Measurements from ENCODE around the gene AVPR2. TPM values are rescaled to one million over a fixed set of nuclear protein-coding genes. Genes with fewer than 3 reads are reported as not detected.

Gene AVPR2
- total RNA-seq, 2 donors from 2014 or later, result not detected

- Histone ChIP-seq H3K4me1 (ENCODE audit: control insufficient read depth in 1 of 2, low read depth in 2 of 2) (peaks cover 0 to 7% of the 10 kb centered on the region in 2 donors), H3K9me3 (no peaks in the 10 kb centered on the region), H3K27me3 (replicated peaks; ENCODE audit: insufficient read depth) (no peaks in the 10 kb centered on the region), H3K27ac (no peak overlapping the region), H3K36me3 (no peaks in the 10 kb centered on the region), H3K4me3 (no peak overlapping the region)
- ATAC-seq (ENCODE audit: insufficient number of reproducible peaks, low FRiP score, low read depth) (no peak), DNase-seq (ENCODE audit: low spot score) (no peak)
- no peak for TF ChIP-seq CTCF (IDR thresholded peaks at IDR 0.05)
These were observed 23.2 kb upstream of the AVPR2 start for GRCh38 chrX:153881281-153881680.

DNA sequence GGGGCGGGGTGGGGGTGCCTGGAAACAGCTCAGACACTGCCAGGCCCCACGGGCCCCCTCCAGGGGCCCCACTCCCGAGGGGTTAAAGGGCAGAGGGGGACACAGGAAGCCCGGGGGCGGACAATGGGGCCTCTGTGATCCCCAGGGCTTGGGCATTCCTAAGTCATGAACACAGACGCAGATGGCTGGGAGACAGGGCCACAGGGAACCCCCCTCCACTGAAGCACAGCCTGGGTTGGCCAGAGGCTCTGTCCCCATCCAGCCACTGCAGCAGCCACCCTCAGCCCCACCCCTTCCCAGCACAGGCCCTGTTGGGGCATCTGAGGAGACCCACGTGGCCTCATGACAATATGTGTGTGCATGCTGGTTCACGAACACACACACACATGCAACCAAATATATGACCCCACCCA is 22.4 kb upstream of the AVPR2 start:
- no peaks in the 10 kb centered on the region for H3K9me3 ChIP-seq
- no peak for ATAC-seq (ENCODE audit: insufficient number of reproducible peaks, low FRiP score, low read depth)
- H3K27ac ChIP-seq, result no peak overlapping the region
- no peaks in the 10 kb centered on the region for H3K36me3 ChIP-seq
- H3K4me1 ChIP-seq (ENCODE audit: control insufficient read depth in 1 of 2, low read depth in 2 of 2), result peaks cover 0 to 7% of the 10 kb centered on the region in 2 donors
- H3K27me3 ChIP-seq (replicated peaks; ENCODE audit: insufficient read depth), result no peaks in the 10 kb centered on the region
- DNase-seq (ENCODE audit: low spot score), result no peak
- TF ChIP-seq CTCF (IDR thresholded peaks at IDR 0.05), result no peak
- no peak overlapping the region for H3K4me3 ChIP-seq

- H3K27me3 ChIP-seq (replicated peaks; ENCODE audit: insufficient read depth), result no peaks in the 10 kb centered on the region
- H3K36me3 ChIP-seq, result no peaks in the 10 kb centered on the region
- H3K4me1 ChIP-seq (ENCODE audit: control insufficient read depth in 1 of 2, low read depth in 2 of 2), result peaks cover 0 to 7% of the 10 kb centered on the region in 2 donors
- DNase-seq (ENCODE audit: low spot score) (no peak), ATAC-seq (ENCODE audit: insufficient number of reproducible peaks, low FRiP score, low read depth) (no peak)
- H3K4me3 ChIP-seq, result no peak overlapping the region
- no peak overlapping the region for H3K27ac ChIP-seq
- no peaks in the 10 kb centered on the region for H3K9me3 ChIP-seq
- no peak for TF ChIP-seq CTCF (IDR thresholded peaks at IDR 0.05)
These were observed 21.9 kb upstream of the AVPR2 start for GRCh38 chrX:153882557-153882956.

GRCh38 chrX:153883163-153883843 is 21.2 kb upstream of the AVPR2 start:
- Histone ChIP-seq H3K9me3 (no peaks in the 10 kb centered on the region), H3K36me3 (no peaks in the 10 kb centered on the region), H3K27ac (no peak overlapping the region), H3K4me1 (ENCODE audit: control insufficient read depth in 1 of 2, low read depth in 2 of 2) (peaks cover 0 to 7% of the 10 kb centered on the region in 2 donors), H3K27me3 (replicated peaks; ENCODE audit: insufficient read depth) (no peaks in the 10 kb centered on the region), H3K4me3 (no peak overlapping the region)
- TF ChIP-seq CTCF (IDR thresholded peaks at IDR 0.05), result no peak
- ATAC-seq (ENCODE audit: insufficient number of reproducible peaks, low FRiP score, low read depth) (no peak), DNase-seq (ENCODE audit: low spot score) (no peak)

- H3K9me3 ChIP-seq, result no peaks in the 10 kb centered on the region
- DNase-seq (ENCODE audit: low spot score) (no peak), ATAC-seq (ENCODE audit: insufficient number of reproducible peaks, low FRiP score, low read depth) (no peak)
- H3K4me1 ChIP-seq (ENCODE audit: control insufficient read depth in 1 of 2, low read depth in 2 of 2), result peaks cover 0 to 7% of the 10 kb centered on the region in 2 donors
- TF ChIP-seq CTCF (IDR thresholded peaks at IDR 0.05), result no peak
- H3K36me3 ChIP-seq, result no peaks in the 10 kb centered on the region
- H3K4me3 ChIP-seq, result no peak overlapping the region
- no peaks in the 10 kb centered on the region for H3K27me3 ChIP-seq (replicated peaks; ENCODE audit: insufficient read depth)
- H3K27ac ChIP-seq, result no peak overlapping the region
These were observed 20.3 kb upstream of the AVPR2 start for GRCh38 chrX:153884136-153884535.

Measured in thoracic aorta (tissue), 2 donors.